Right lobe of liver (tissue), 6 donors: ENCODE data around the gene GULP1. TPM values are rescaled to one million over a fixed set of nuclear protein-coding genes. Genes with fewer than 3 reads are reported as not detected.

Source experiments
- ATAC-seq, 4 donors: fragments of 200-7000 bp; cut with Tn5 transposase; one replicate each; pipeline ENCODE4 v1.9.1; 2020; ENCODE audit warnings: mild to moderate bottlenecking in 4 of 4, moderate library complexity in 4 of 4
- DNase-seq, 3 donors: peaks; one replicate each; pipeline ENCODE4 v3.0.0-alpha.2; 2020
- H3K27ac ChIP-seq, 3 donors: fragments of 200-600 bp; one replicate each; pipeline ENCODE4 v1.8.0; 2022
- H3K27me3 ChIP-seq, 2 donors: fragments of 200-600 bp; one replicate each; pipeline ENCODE4 v1.8.0; 2022
- H3K36me3 ChIP-seq, 4 donors: fragments of 200-600 bp; sonication (generic) in 1 of 4; one replicate each; pipeline versions ENCODE4 v1.5.1 to v1.8.0; 2017 to 2022; ENCODE audit warnings: control low read depth in 1 of 4
- H3K4me1 ChIP-seq, 4 donors: fragments of 200-600 bp; sonication (generic) in 1 of 4; one replicate each; pipeline versions ENCODE4 v1.5.1 to v1.8.0; 2017 to 2022; ENCODE audit warnings: control low read depth in 1 of 4
- H3K4me3 ChIP-seq, 3 donors: fragments of 200-600 bp; one replicate each; pipeline ENCODE4 v1.8.0; 2022
- H3K9me3 ChIP-seq, 4 donors: fragments of 200-600 bp; sonication (generic) in 1 of 4; one replicate each; pipeline versions ENCODE4 v1.5.1 to v1.8.0; 2017 to 2022; ENCODE audit warnings: control low read depth in 1 of 4
- CTCF ChIP-seq, 4 donors: fragments of 200-600 bp in 3 of 4; fragments of 450-650 bp in 1 of 4; IDR thresholded peaks; one replicate each; pipeline versions ENCODE4 v1.5.1 to v1.8.0; 2016 to 2022; ENCODE audit warnings: antibody characterized with exemption in 4 of 4, mild to moderate bottlenecking in 2 of 4
- POLR2A ChIP-seq: fragments of 450-650 bp; IDR thresholded peaks from one replicate; pipeline ENCODE4 v1.6.1; 2017; ENCODE audit warnings: antibody characterized with exemption, mild to moderate bottlenecking
- WGBS: methylation state at CpG from one replicate; pipeline ENCODE4 v1.1.6; 2018; ENCODE audit warnings: low coverage, low lambda C conversion rate; ENCODE audit not compliant: insufficient coverage; ENCODE audit errors: missing lambda C conversion rate; 5-methylcytosine and 5-hydroxymethylcytosine counted together
- intact Hi-C, 2 donors: fragments of 100-400 bp; cut with DNase I; formaldehyde crosslinking; loops; one replicate each; pipeline versions ENCODE4 v1.11.2 to v1.14.1; 2022
- total RNA-seq, 6 experiments: library from RNA; depleted of rRNA in 2 of 6; stranded (reverse); fragments of >200 nt in 2 of 6; fragmentation: NEBNext Ultra II Directional in 3 of 6; extraction: Animal tissue kit (Norgen Biotek cat#: 25700) in 3 of 6; gene quantifications; one replicate each; pipeline versions ENCODE4 v1.1.0 to v1.2.4, GENCODE V29; 2016 to 2023
- donor health status: DM: no; HTN: yes; CAD: no.
- donor health status: DM: no; HTN: no; CAD: no.
- donor health status: DM: no; HTN: no; CAD: no.
- donor health status: DM: no; HTN: yes; CAD: no.
- donor health status: DM: no; HTN: yes; CAD: no.

GULP1 gene
- total RNA-seq, 6 experiments from 2014 or later = 0.42 to 4.4 (median 0.89) TPM

GRCh38 chr2:188383158-188383557, 91.5 kb downstream of the GULP1 start:
- WGBS = 29% methylated on average over 1 of the region's 1 CpG
- no peaks in the 10 kb centered on the region for H3K9me3 ChIP-seq
- H3K4me3 ChIP-seq = no peak overlapping the region
- DNase-seq = no peak
- TF ChIP-seq POLR2A (no peak), CTCF (IDR thresholded peaks at IDR 0.05) (no peak)
- ATAC-seq = peak in 1 of 4 donors; percentile 49
- intact Hi-C loops = no loop called here
- no peaks in the 10 kb centered on the region for H3K36me3 ChIP-seq
- H3K27me3 ChIP-seq = no peaks in the 10 kb centered on the region
- H3K27ac ChIP-seq = no peak overlapping the region
- no peaks in the 10 kb centered on the region for H3K4me1 ChIP-seq

DNA sequence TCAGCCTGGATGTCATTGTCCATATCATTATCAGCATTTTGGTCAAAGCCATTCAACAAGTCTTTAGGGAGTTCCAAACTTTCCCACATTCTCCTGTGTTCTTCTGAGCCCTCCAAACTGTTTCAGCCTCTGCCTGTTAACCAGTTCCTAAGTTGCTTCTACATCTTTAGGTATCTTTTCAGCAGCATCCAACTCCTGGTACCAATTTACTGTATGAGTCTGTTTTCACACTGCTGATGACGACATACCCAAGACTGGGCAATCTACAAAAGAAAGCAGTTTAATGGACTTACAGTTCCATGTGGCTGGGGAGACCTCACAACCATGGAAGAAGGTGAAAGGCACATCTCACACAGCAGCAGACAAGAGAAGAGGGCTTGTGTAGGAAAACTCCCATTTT, 94.2 kb downstream of the GULP1 start:
- TF ChIP-seq CTCF (IDR thresholded peaks at IDR 0.05) (no peak), POLR2A (no peak)
- Histone ChIP-seq H3K36me3 (no peaks in the 10 kb centered on the region), H3K27me3 (no peaks in the 10 kb centered on the region), H3K9me3 (no peaks in the 10 kb centered on the region), H3K4me1 (no peaks in the 10 kb centered on the region), H3K4me3 (no peak overlapping the region), H3K27ac (no peak overlapping the region)
- 100% methylated on average over 1 of the region's 1 CpG for WGBS
- no peak for ATAC-seq
- DNase-seq = no peak
- intact Hi-C loops = no loop called here

GRCh38 chr2:188388831-188389230, 97.2 kb downstream of the GULP1 start:
- Histone ChIP-seq H3K27ac (no peak overlapping the region), H3K9me3 (no peaks in the 10 kb centered on the region), H3K27me3 (no peaks in the 10 kb centered on the region), H3K4me1 (no peaks in the 10 kb centered on the region), H3K36me3 (no peaks in the 10 kb centered on the region), H3K4me3 (no peak overlapping the region)
- 61% methylated on average over 3 of the region's 3 CpGs for WGBS
- no peak for ATAC-seq
- intact Hi-C loops = no loop called here
- DNase-seq = no peak
- TF ChIP-seq POLR2A = no peak
- no peak for TF ChIP-seq CTCF (IDR thresholded peaks at IDR 0.05)

DNA sequence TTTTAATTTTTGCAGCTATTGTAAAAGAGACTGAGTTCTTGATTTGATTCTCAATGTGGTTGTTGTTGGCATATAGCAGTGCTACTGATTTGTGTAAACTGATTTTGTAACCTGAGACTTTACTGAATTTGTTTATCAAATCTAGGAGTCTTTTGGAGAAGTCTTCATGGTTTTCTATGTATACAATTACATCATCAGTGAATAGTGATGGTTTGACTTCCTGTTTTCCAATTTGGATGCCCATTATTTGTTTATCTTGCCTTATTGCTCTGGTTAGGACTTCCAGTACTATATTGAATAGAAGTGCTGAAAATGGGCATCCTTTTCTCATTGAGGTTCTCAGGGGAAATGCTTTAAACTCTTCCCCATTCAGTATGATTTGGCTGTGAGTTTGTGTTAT, 99.7 kb downstream of the GULP1 start:
- Histone ChIP-seq H3K27me3 (no peaks in the 10 kb centered on the region), H3K27ac (no peak overlapping the region), H3K4me1 (no peaks in the 10 kb centered on the region), H3K9me3 (no peaks in the 10 kb centered on the region), H3K4me3 (no peak overlapping the region), H3K36me3 (no peaks in the 10 kb centered on the region)
- ATAC-seq (no peak), DNase-seq (no peak)
- intact Hi-C loops = no loop called here
- no peak for TF ChIP-seq POLR2A
- TF ChIP-seq CTCF (IDR thresholded peaks at IDR 0.05) = no peak

DNA sequence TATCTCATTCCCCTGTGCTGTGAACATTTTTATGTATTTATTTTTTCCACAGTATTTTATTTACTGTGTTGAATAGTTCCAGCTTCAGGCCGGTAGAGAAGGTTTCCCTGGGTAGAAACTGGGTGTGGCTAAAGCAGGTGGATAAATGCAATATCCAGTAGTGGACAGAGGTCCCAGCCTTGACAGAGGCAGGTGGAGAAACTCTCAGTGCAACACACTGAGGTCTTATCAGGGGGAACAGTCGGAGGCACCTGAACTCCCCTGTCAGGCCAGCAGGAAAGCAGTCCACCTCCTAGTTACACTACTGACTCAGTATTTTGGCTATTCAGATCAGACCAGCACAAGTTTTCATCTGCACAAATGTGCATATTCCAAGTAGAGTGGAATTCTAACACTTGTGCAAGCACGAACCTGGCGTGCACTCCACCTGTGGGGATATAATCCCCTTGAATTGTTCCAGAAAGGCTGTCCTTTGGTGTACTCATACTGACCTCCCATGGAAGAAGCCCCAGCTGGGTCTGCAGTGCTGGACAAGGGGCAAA, 103.3 kb downstream of the GULP1 start:
- 88% methylated on average over 1 of the region's 4 CpGs for WGBS
- intact Hi-C loops = no loop called here
- Histone ChIP-seq H3K27ac (no peak overlapping the region), H3K36me3 (no peaks in the 10 kb centered on the region), H3K4me1 (no peaks in the 10 kb centered on the region), H3K27me3 (no peaks in the 10 kb centered on the region), H3K4me3 (no peak overlapping the region), H3K9me3 (no peaks in the 10 kb centered on the region)
- ATAC-seq (no peak), DNase-seq (no peak)
- no peak for TF ChIP-seq CTCF (IDR thresholded peaks at IDR 0.05)
- no peak for TF ChIP-seq POLR2A
